Transverse colon (tissue), 4 donors: ENCODE results near the gene CACNA1C. TPM values are rescaled to one million over a fixed set of nuclear protein-coding genes. Genes with fewer than 3 reads are reported as not detected.
A peak's percentile ranks its signal among the peaks of the same experiment; 100 is the strongest.

ENCODE experiments used
- DNase-seq: peaks from one replicate; pipeline ENCODE4 v3.0.0-alpha.2; 2019
- H3K27ac ChIP-seq, 4 donors: fragments of 200-600 bp; sonication (generic); 2 replicates each; pipeline ENCODE4 v1.5.1; 2016 to 2018; ENCODE audit warnings: inconsistent platforms in 4 of 4
- H3K27me3 ChIP-seq: fragments of 200-600 bp; sonication (generic); 2 replicates; pipeline ENCODE4 v1.5.1; 2017; ENCODE audit warnings: inconsistent platforms
- H3K36me3 ChIP-seq, 4 donors: fragments of 200-600 bp; sonication (generic); 2 replicates each; pipeline ENCODE4 v1.5.1; 2017 to 2019; ENCODE audit warnings: inconsistent platforms in 4 of 4
- H3K4me1 ChIP-seq, 4 donors: fragments of 200-600 bp; sonication (generic); 2 replicates each; pipeline ENCODE4 v1.5.1; 2017 to 2020; ENCODE audit warnings: inconsistent platforms in 4 of 4
- H3K4me3 ChIP-seq, 4 donors: fragments of 200-600 bp; sonication (generic); 1 replicate in 1 of 4; 2 replicates in 3 of 4; pipeline versions ENCODE4 v1.5.1 to v1.6.1; 2017 to 2019; ENCODE audit warnings: inconsistent platforms in 4 of 4
- H3K9me3 ChIP-seq, 2 donors: fragments of 200-600 bp; sonication (generic); 2 replicates each; pipeline ENCODE4 v1.5.1; 2017 to 2019; ENCODE audit warnings: inconsistent platforms in 2 of 2
- EP300 ChIP-seq: sonication (generic); formaldehyde crosslinking; IDR thresholded peaks from one replicate; pipeline ENCODE4 v1.6.1; 2017; ENCODE audit warnings: antibody characterized with exemption, low read depth
- POLR2A ChIP-seq: fragments of 450-650 bp; IDR thresholded peaks from one replicate; pipeline ENCODE4 v1.6.1; 2016; ENCODE audit warnings: antibody characterized with exemption, mild to moderate bottlenecking, moderate library complexity
- POLR2AphosphoS5 ChIP-seq, 3 donors: sonication (generic); formaldehyde crosslinking; IDR thresholded peaks; one replicate each; pipeline ENCODE4 v1.6.1; 2016; ENCODE audit warnings: antibody characterized with exemption in 3 of 3
- WGBS, 2 donors: methylation state at CpG; one replicate each; pipeline ENCODE4 v1.1.5; 2018; ENCODE audit warnings: low coverage in 1 of 2; 5-methylcytosine and 5-hydroxymethylcytosine counted together
- in situ Hi-C, 4 donors: fragments of 200-750 bp; cut with MboI; loops; one replicate each; pipeline versions ENCODE4 v1.15.0 to v1.15.1; 2017; ENCODE audit warnings: low sequenced_read_pairs in 3 of 4, low pct_ligation_motif_present in 1 of 4, low pct_unique_long_range_greater_than_20kb in 1 of 4
- intact Hi-C: fragments of 100-400 bp; cut with DNase I; formaldehyde crosslinking; loops from one replicate; pipeline ENCODE4 v1.15.1; 2023; ENCODE audit warnings: low total_unique reads
- total RNA-seq, 4 donors: library from RNA; depleted of rRNA; stranded (reverse); fragments of >200 nt; gene quantifications; one replicate each; pipeline ENCODE4 v1.1.0, GENCODE V29; 2016
- TF ChIP-seq, protein P1 (sequence below), 5 experiments: fragments of 200-600 bp in 3 of 5; fragments of 450-650 bp in 2 of 5; sonication (generic) in 3 of 5; IDR thresholded peaks; 1 replicate in 2 of 5; 2 replicates in 3 of 5; pipeline ENCODE4 v1.5.1; 2016 to 2017; ENCODE audit warnings: antibody characterized with exemption in 5 of 5, inconsistent platforms in 3 of 5, mild to moderate bottlenecking in 2 of 5, moderate library complexity in 1 of 5

CACNA1C gene
- total RNA-seq, 4 donors from 2014 or later = 18.8 to 35.2 (median 24.8) TPM

DNA sequence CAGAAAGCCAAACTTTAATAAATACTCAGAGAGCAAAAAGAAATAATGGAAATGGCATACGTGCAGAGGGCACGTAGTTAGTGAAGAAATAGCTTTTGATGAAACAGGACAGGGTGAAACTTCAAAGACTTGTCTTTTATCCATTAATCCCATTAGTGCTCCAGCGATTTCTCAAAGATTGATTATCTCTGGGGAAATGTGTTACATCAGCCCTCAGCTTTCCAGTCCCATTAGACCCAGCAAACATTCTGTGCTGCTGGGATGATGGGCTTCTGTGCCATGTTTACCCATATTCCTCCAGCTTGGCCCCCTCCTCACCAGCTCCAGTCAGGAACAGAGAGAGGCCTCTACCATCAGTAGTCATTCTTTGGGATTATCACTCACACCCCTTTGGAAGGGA is 113.1 kb downstream of the CACNA1C start:
- 91 to 95% methylated on average over 3 of the region's 3 CpGs for WGBS, 2 donors
- in situ Hi-C loops = no loop called here
- Histone ChIP-seq H3K36me3 (no peaks in the 10 kb centered on the region), H3K4me1 (peaks cover 40 to 57% (median 53%) of the 10 kb centered on the region in 4 donors), H3K27ac (peak overlapping the region in 2 of 4 donors; percentile 68 to 84), H3K4me3 (no peak overlapping the region), H3K27me3 (no peaks in the 10 kb centered on the region), H3K9me3 (no peaks in the 10 kb centered on the region)
- TF ChIP-seq, protein P1, sequence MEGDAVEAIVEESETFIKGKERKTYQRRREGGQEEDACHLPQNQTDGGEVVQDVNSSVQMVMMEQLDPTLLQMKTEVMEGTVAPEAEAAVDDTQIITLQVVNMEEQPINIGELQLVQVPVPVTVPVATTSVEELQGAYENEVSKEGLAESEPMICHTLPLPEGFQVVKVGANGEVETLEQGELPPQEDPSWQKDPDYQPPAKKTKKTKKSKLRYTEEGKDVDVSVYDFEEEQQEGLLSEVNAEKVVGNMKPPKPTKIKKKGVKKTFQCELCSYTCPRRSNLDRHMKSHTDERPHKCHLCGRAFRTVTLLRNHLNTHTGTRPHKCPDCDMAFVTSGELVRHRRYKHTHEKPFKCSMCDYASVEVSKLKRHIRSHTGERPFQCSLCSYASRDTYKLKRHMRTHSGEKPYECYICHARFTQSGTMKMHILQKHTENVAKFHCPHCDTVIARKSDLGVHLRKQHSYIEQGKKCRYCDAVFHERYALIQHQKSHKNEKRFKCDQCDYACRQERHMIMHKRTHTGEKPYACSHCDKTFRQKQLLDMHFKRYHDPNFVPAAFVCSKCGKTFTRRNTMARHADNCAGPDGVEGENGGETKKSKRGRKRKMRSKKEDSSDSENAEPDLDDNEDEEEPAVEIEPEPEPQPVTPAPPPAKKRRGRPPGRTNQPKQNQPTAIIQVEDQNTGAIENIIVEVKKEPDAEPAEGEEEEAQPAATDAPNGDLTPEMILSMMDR (IDR thresholded peaks at IDR 0.05) = no peak
- no peak for TF ChIP-seq EP300
- no peak for TF ChIP-seq POLR2A
- TF ChIP-seq POLR2AphosphoS5 (IDR thresholded peaks at IDR 0.05) = no peak
- DNase-seq = no peak
- intact Hi-C loops = no loop called here

DNA sequence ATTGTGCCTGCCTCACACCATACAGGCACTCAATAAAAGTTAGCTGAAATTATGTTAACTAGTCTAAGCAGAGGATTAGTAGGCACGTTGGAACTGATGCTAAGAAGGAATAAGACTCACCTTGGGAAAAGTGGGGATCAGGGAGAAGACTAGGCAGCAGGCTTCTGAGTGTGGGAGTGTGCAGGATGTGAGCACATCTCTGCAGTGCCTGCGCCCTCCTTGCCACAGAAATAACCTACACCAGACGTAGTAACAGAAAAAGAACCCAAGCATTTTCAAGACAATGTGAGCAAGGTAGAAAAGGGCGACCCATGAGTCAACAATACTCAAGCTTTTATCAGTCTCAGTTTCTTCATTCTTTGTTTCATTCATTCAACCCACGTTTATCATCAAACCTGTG is 113.9 kb downstream of the CACNA1C start:
- in situ Hi-C loops = no loop called here
- TF ChIP-seq, protein P1 (IDR thresholded peaks at IDR 0.05) = no peak
- TF ChIP-seq POLR2A (no peak), EP300 (no peak), POLR2AphosphoS5 (IDR thresholded peaks at IDR 0.05) (no peak)
- Histone ChIP-seq H3K4me1 (peaks cover 35 to 49% (median 47%) of the 10 kb centered on the region in 4 donors), H3K4me3 (no peak overlapping the region), H3K9me3 (no peaks in the 10 kb centered on the region), H3K27ac (peak overlapping the region in 1 of 4 donors; percentile 84), H3K36me3 (no peaks in the 10 kb centered on the region), H3K27me3 (no peaks in the 10 kb centered on the region)
- intact Hi-C loops = no loop called here
- 60 to 76% methylated on average over 3 to 5 of the region's 5 CpGs for WGBS, 2 donors
- no peak for DNase-seq

DNA sequence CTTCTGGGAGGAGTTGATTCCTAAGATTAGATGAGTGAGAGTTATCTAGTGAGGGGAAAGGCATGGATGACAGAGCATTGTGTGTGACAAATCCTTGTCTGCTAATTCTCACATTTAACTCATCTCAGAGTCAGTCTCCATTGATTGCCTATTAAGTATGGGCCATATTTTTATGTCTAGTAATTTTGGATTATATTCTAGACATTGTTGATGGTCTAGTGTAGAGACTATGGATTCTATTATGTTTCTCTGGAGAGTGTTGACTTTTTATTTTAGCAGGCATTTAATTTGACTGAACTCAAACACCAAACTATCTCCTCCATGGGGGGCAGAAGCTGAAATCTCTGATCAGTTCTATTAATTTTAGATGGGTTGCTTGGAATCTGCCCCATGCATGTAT is 114.4 kb downstream of the CACNA1C start:
- Histone ChIP-seq H3K27me3 (no peaks in the 10 kb centered on the region), H3K4me3 (no peak overlapping the region), H3K4me1 (peaks cover 30 to 44% (median 42%) of the 10 kb centered on the region in 4 donors), H3K9me3 (no peaks in the 10 kb centered on the region), H3K36me3 (no peaks in the 10 kb centered on the region), H3K27ac (no peak overlapping the region)
- DNase-seq = no peak
- TF ChIP-seq EP300 = no peak
- TF ChIP-seq, protein P1 (IDR thresholded peaks at IDR 0.05) = no peak
- TF ChIP-seq POLR2A = no peak
- no peak for TF ChIP-seq POLR2AphosphoS5 (IDR thresholded peaks at IDR 0.05)
- intact Hi-C loops (no loop called here), in situ Hi-C loops (no loop called here)

DNA sequence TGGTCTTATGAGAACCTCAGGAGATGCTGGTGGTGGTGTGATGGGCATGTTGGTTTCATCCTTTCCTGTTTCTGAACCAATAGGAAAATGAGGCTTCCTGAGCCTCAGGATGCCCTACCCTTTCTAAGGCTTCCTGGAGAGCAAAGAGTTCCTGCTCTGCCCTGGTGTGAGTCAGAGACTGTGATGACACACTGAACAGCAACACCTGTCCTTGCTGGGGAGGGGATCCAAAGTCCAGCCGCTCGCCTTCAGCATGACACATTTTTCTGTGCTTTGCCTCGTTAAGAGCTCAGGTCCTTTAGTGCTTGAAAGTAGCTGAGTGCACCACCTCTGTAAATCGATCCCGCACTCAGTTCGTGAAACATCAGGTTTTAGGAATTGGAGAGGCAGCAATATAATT is 116.0 kb downstream of the CACNA1C start:
- H3K27me3 ChIP-seq = no peaks in the 10 kb centered on the region
- TF ChIP-seq, protein P1 (IDR thresholded peaks at IDR 0.05) = no peak
- TF ChIP-seq POLR2A (no peak), EP300 (no peak), POLR2AphosphoS5 (IDR thresholded peaks at IDR 0.05) (peak; percentile 30 to 79 (median 78))
- no peaks in the 10 kb centered on the region for H3K36me3 ChIP-seq
- no peak overlapping the region for H3K4me3 ChIP-seq
- no peaks in the 10 kb centered on the region for H3K9me3 ChIP-seq
- intact Hi-C loops = no loop called here
- in situ Hi-C loops = no loop called here
- H3K27ac ChIP-seq = peak overlapping the region; percentile 66 to 73 (median 69)
- peaks cover 23 to 29% (median 27%) of the 10 kb centered on the region in 4 donors for H3K4me1 ChIP-seq
- WGBS, 2 donors = 51% methylated on average over 6 of the region's 6 CpGs; no CpG with 5 or more reads in 1 of the 2 donors
- peak; percentile 84 for DNase-seq
